T-helper 17 cell (primary cell): ENCODE data around the gene GRIN2A. TPM values are rescaled to one million over a fixed set of nuclear protein-coding genes. Genes with fewer than 3 reads are reported as not detected.

Experiments used
- ATAC-seq: fragments of 150-1000 bp; cut with Tn5 transposase; 2 replicates; pipeline ENCODE4 v1.10.0; 2021; ENCODE audit warnings: mild to moderate bottlenecking, moderate library complexity
- DNase-seq, 3 donors: peaks; one replicate each; pipeline versions ENCODE4 v3.0.0 to v3.0.0-alpha.2; 2020 to 2021
- H3K9me3 ChIP-seq: one replicate; pipeline ENCODE4 v1.7.0; 2013; ENCODE audit warnings: low read length, mild to moderate bottlenecking; ENCODE audit not compliant: control insufficient read depth, poor library complexity, severe bottlenecking
- H3K27ac Mint-ChIP-seq: one replicate; pipeline ENCODE4 v1.8.0; 2022; ENCODE audit warnings: mild to moderate bottlenecking, moderate library complexity, mixed read lengths
- H3K27me3 Mint-ChIP-seq: one replicate; pipeline ENCODE4 v1.8.0; 2022; ENCODE audit warnings: mixed read lengths
- H3K36me3 Mint-ChIP-seq: one replicate; pipeline ENCODE4 v1.8.0; 2022; ENCODE audit warnings: low read depth, mixed read lengths
- H3K4me1 Mint-ChIP-seq: one replicate; pipeline ENCODE4 v1.8.0; 2022; ENCODE audit warnings: mild to moderate bottlenecking, mixed read lengths
- H3K4me3 Mint-ChIP-seq: one replicate; pipeline ENCODE4 v1.8.0; 2022; ENCODE audit warnings: mild to moderate bottlenecking, moderate library complexity, mixed read lengths
- total RNA-seq, 4 donors: library from RNA in 2 of 4; stranded (reverse) in 2 of 4; gene quantifications; one replicate each; pipeline ENCODE4 v1.2.3 and lab custom pipeline; 2022 to 2026

The GRIN2A gene
- total RNA-seq, 2 donors from 2014 or later, result not detected

DNA sequence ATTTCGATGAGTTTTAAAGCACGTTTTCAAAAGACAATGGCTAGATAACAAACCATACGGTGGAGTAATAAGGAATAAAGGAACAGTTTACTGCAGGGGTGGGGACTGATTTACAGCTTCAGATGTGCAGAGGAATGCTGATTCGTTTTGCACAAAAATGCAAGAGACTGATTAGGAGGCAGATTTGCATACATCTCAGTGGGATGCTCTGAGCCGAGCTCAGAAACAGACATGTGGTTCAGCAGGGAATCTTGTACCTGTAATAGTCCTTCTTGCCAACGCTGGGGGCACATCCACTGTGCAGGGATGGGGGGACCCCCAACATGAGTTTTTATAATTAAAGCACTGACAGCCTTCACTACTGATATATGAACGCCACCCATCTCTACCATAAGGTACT is 308.0 kb downstream of the GRIN2A start:
- DNase-seq (no peak), ATAC-seq (no peak)
- no peak overlapping the region for H3K27ac Mint-ChIP-seq
- no peak overlapping the region for H3K4me3 Mint-ChIP-seq
- no peaks in the 10 kb centered on the region for H3K9me3 ChIP-seq
- no peaks in the 10 kb centered on the region for H3K4me1 Mint-ChIP-seq
- no peaks in the 10 kb centered on the region for H3K27me3 Mint-ChIP-seq
- H3K36me3 Mint-ChIP-seq, result no peaks in the 10 kb centered on the region

DNA sequence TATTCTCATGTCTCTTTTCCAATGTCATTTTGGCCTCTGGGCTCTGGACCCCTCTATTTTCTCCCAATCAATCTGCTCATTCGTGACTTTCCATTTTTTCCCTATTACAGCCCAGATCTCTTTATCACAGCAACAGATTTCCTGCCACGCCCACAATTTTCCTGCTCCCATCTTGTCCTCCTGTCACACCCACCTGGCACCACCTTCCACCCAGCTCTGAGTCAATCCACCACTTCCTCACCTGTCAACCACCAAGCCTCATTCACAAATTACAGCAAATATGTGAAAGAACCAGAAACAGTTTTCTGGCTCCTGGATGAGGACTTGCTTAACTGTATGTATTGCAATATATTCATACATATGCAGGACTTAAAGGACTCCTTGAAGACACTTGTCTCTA is 311.3 kb downstream of the GRIN2A start:
- H3K36me3 Mint-ChIP-seq, result no peaks in the 10 kb centered on the region
- H3K27ac Mint-ChIP-seq, result no peak overlapping the region
- H3K4me3 Mint-ChIP-seq, result no peak overlapping the region
- no peaks in the 10 kb centered on the region for H3K27me3 Mint-ChIP-seq
- H3K9me3 ChIP-seq, result no peaks in the 10 kb centered on the region
- no peaks in the 10 kb centered on the region for H3K4me1 Mint-ChIP-seq
- DNase-seq (no peak), ATAC-seq (no peak)

DNA sequence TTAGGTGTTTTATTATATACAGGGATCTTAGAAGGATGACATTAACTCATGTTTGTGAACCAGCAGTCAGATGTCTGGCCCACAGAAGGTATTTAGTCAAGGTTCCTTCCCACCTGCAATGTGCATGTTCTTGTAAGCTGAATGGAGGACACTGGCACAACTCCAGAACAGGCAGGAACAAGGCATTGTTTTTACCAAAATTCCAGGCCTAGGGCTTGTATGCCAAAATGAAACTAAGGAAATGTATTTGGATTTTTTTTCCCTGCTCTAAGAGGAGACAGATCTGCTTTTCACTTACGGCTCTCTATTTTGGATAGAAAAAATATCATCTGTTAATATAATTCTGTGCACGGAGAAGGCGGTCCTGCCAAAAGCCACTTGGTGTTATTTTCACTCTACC is 312.5 kb downstream of the GRIN2A start:
- DNase-seq (no peak), ATAC-seq (no peak)
- no peaks in the 10 kb centered on the region for H3K9me3 ChIP-seq
- no peak overlapping the region for H3K27ac Mint-ChIP-seq
- H3K27me3 Mint-ChIP-seq, result no peaks in the 10 kb centered on the region
- H3K4me1 Mint-ChIP-seq, result no peaks in the 10 kb centered on the region
- no peaks in the 10 kb centered on the region for H3K36me3 Mint-ChIP-seq
- no peak overlapping the region for H3K4me3 Mint-ChIP-seq

DNA sequence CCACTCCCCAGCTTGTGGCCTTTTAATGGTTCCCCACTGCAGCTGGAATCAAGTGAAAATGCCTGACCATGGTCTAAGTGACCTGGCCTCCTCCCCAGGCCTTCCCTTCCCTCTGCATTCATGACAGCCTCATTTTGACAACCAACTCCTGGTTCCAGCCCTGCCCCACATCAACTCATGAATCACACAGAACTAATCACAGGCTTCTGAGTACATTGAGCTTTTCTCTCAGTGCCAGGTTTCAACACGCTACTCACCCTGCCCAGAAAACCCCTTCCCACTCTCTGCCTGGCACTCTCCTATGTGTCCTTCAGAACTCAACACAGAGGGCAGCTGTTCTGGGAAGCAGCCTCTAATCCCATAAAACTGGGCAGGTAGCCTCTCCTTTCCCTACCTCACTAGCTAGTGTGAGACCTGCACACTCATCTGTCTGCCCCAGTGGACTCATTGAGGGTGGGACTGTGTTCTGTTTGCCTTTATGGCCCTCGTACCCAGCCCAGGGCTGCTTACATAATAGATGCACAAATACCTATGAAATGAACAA is 313.6 kb downstream of the GRIN2A start:
- no peaks in the 10 kb centered on the region for H3K4me1 Mint-ChIP-seq
- no peak overlapping the region for H3K4me3 Mint-ChIP-seq
- no peaks in the 10 kb centered on the region for H3K9me3 ChIP-seq
- no peaks in the 10 kb centered on the region for H3K36me3 Mint-ChIP-seq
- H3K27ac Mint-ChIP-seq, result no peak overlapping the region
- H3K27me3 Mint-ChIP-seq, result no peaks in the 10 kb centered on the region
- ATAC-seq (no peak), DNase-seq (no peak)

DNA sequence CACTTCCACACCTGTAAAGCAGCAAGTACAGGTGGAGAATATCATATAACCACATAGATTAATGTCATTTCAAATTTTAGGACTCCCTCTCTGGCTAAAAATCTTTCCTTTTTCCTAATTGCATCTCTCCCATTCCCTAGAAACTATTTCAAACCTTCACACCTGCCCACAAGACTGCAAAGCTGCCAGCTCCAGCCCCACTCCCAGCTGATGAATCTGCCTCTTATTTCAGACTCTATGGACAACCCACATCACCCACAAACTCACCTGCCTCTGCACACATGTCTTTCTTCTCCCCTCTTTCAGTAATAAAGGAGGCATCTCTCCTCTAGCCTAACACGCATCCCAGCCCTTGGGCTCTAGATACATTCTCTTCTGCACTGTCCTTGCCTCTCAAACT is 315.1 kb downstream of the GRIN2A start:
- H3K27me3 Mint-ChIP-seq, result no peaks in the 10 kb centered on the region
- no peaks in the 10 kb centered on the region for H3K4me1 Mint-ChIP-seq
- H3K27ac Mint-ChIP-seq, result no peak overlapping the region
- no peak for ATAC-seq
- H3K4me3 Mint-ChIP-seq, result no peak overlapping the region
- no peak for DNase-seq
- no peaks in the 10 kb centered on the region for H3K9me3 ChIP-seq
- no peaks in the 10 kb centered on the region for H3K36me3 Mint-ChIP-seq

DNA sequence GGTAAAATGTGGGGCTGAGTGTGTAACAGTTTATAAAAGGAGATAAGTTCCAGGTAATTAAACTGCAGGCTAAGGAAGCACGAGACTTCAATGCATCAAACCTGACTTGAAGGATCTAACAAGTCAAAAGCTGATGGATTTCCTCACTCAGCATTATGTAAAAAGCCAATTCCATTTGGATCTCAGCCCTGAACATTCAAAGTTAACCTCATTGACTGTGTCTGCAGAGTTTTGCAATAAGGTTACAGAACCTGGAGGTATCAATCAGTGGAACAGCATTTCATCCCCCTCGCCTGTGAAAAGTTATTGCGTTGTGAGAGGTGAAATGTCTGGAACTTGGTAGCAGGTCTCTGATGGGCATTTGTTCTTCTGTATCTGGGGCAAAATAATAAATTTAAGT is 317.8 kb downstream of the GRIN2A start:
- Mint-ChIP-seq H3K27ac (no peak overlapping the region), H3K4me1 (no peaks in the 10 kb centered on the region), H3K27me3 (no peaks in the 10 kb centered on the region), H3K4me3 (no peak overlapping the region), H3K36me3 (no peaks in the 10 kb centered on the region)
- H3K9me3 ChIP-seq, result no peaks in the 10 kb centered on the region
- no peak for ATAC-seq
- no peak for DNase-seq

DNA sequence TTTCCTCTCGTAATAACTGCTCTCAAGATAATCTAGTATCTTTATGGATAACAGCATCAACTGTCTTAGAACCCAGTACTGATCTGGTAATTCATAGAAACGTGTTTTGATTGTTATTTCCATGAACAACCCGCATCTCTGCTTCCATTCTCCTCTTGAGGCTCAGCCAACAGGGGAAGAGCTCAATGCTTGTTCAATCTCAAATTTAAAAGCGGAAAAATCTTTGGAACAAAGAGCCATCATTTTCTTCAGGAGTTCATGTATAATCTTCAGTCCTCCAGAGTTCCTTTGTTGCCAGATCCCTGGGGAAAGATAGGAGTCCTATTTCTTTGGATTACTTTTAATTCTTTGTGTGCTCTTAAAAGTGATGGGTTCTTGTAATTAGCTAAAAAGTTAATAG is 319.9 kb downstream of the GRIN2A start:
- no peak overlapping the region for H3K27ac Mint-ChIP-seq
- no peaks in the 10 kb centered on the region for H3K9me3 ChIP-seq

DNA sequence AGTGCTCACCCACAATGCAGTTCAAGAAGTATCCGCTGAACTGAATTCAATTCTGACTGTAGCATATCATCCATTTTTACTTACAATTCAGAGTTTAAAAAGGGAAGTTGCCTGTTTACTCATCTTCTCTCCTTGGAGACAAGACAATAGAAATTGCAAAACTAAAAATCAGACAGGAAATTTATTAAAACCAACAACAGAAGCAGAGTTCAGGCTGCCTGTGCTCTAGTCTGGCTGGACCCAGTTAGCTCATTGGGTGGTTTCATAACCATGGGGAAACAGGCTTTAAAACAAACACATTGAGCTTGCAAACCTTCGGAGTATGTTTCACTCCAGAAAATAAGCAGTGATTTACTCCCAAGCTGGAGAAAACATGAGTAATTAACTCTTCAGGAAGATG is 321.4 kb downstream of the GRIN2A start:
- H3K27ac Mint-ChIP-seq, result no peak overlapping the region
- peak overlapping the region; percentile 2 for H3K4me3 Mint-ChIP-seq
- DNase-seq (no peak), ATAC-seq (no peak)
- H3K9me3 ChIP-seq, result no peaks in the 10 kb centered on the region
- no peaks in the 10 kb centered on the region for H3K36me3 Mint-ChIP-seq
- no peaks in the 10 kb centered on the region for H3K4me1 Mint-ChIP-seq
- no peaks in the 10 kb centered on the region for H3K27me3 Mint-ChIP-seq

More for the DNA sequence above, 319.9 kb downstream of the GRIN2A start:
- no peaks in the 10 kb centered on the region for H3K36me3 Mint-ChIP-seq
- H3K4me3 Mint-ChIP-seq, result no peak overlapping the region
- no peaks in the 10 kb centered on the region for H3K27me3 Mint-ChIP-seq
- no peak for DNase-seq
- ATAC-seq, result no peak
- no peaks in the 10 kb centered on the region for H3K4me1 Mint-ChIP-seq

DNA sequence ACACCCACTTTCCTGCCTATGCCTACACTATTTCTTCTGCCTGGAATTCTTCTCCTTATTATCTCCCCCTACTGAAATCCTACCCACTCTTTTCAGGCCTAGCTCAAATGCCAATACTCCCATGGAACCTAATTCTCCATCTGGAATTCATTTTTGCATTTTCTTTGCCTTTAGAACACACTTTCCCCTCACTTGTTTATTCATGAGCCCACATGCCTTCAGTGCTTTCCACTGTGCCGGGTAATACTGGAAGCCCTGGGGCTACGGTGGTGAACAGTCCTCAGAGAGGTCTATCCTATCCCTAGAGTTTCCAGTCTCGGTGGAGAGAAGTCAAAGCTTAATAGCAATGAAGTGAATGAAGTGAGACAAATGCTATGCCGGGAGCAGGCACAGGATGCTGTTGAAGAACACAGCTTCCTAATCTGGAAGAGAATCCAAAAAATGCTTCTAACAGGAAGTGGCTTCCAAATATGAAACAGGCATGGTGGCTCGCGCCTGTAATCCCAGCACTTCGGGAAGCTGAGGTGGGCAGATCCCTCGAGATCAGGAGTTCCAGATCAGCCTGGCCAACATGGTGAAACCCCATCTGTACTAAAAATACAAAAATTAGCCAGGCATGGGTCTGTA is 322.4 kb downstream of the GRIN2A start:
- ATAC-seq, result no peak
- no peak overlapping the region for H3K4me3 Mint-ChIP-seq
- H3K27ac Mint-ChIP-seq, result no peak overlapping the region
- no peak for DNase-seq
- no peaks in the 10 kb centered on the region for H3K36me3 Mint-ChIP-seq
- H3K27me3 Mint-ChIP-seq, result no peaks in the 10 kb centered on the region
- H3K9me3 ChIP-seq, result peaks cover 2% of the 10 kb centered on the region
- no peaks in the 10 kb centered on the region for H3K4me1 Mint-ChIP-seq

DNA sequence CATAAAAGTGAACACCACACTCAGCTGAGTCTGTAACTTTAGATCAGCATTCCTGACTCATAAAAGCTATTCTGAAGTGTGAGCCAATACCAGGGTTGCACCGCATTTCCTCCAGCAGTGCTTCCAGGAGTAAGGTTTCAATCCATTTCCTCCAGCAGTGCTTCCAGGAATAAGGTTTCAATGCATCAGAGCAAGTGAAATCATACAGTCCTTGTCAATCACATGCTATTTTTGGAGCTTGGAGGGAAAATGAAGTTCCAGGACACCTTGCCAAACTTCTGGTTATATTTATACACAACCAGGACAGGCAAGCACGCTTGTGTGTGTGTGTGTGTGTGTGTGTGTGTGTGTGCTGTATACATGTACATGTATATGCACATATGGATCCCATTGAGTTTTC is 327.6 kb downstream of the GRIN2A start:
- Mint-ChIP-seq H3K27ac (no peak overlapping the region), H3K36me3 (no peaks in the 10 kb centered on the region), H3K27me3 (no peaks in the 10 kb centered on the region), H3K4me3 (no peak overlapping the region), H3K4me1 (no peaks in the 10 kb centered on the region)
- ATAC-seq (no peak), DNase-seq (no peak)
- H3K9me3 ChIP-seq, result peaks cover 2% of the 10 kb centered on the region

DNA sequence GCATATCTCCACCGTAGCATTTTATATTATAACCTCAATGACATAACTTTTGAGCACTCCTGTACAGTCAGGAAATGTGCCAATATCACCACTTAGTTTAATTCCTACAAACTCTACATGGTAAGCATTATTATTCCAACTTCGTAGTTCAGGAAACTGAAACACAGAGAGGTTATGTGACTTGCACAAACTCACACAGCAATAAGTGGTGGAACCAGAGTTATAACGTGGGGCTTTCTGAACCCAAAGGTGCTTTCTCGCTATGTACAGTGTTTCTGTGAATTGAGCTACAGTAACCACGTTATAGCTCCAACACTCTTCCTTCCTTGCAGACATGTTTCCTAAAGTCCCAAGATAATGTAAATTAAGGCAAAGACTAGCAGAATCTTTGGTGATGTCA is 330.2 kb downstream of the GRIN2A start:
- Mint-ChIP-seq H3K36me3 (no peaks in the 10 kb centered on the region), H3K4me3 (no peak overlapping the region), H3K4me1 (no peaks in the 10 kb centered on the region), H3K27ac (no peak overlapping the region), H3K27me3 (no peaks in the 10 kb centered on the region)
- no peak for DNase-seq
- H3K9me3 ChIP-seq, result peaks cover 2% of the 10 kb centered on the region
- ATAC-seq, result no peak

DNA sequence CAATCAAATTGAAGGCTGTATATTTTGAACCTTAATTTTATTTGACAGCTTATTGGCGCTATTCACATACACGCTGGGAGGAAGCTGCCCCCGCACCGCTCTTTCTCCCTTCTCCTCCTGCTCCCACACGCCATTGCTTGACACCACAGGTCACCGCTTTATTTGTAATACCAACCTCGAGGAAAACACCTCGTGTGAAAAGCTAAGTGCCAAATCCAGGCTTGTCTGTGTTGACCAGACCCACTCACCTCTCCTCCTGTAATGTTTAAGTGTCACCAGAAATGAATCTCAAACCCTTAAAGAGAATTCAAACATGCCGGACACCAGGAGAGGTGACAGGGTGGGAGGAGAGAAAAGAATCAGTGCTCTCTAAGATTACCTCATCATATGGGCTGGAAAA is 331.4 kb downstream of the GRIN2A start:
- Mint-ChIP-seq H3K4me1 (no peaks in the 10 kb centered on the region), H3K36me3 (no peaks in the 10 kb centered on the region), H3K27ac (no peak overlapping the region), H3K4me3 (no peak overlapping the region), H3K27me3 (no peaks in the 10 kb centered on the region)
- ATAC-seq (no peak), DNase-seq (no peak)
- peaks cover 2% of the 10 kb centered on the region for H3K9me3 ChIP-seq

DNA sequence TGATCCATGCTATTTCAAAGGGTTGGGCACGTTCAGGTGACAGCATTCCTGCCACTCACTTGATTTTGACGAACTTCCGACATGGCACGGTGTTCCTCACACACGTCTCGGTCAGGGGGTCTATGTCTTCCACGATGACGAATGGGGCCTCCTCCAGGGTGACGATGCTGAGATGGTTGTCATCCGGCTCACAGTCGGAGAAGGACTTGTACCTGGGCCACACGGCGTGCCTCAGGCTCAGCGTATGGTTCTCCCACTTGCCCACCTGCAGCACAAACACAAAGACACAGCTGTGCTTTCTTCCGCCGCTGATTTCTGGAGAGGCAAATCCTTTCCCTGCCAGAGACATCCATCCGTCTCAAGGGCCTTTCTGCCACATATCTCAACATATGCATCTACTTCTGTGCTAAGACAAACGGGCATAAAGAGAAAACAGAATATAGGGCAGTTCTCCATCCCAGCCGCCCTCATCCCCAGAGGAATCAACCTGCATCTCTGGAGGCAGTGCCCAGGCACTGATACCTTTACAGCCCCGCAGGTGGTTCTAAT is 332.5 kb downstream of the GRIN2A start:
- Mint-ChIP-seq H3K27ac (no peak overlapping the region), H3K4me3 (no peak overlapping the region), H3K4me1 (no peaks in the 10 kb centered on the region), H3K36me3 (no peaks in the 10 kb centered on the region), H3K27me3 (no peaks in the 10 kb centered on the region)
- no peak for ATAC-seq
- no peaks in the 10 kb centered on the region for H3K9me3 ChIP-seq
- DNase-seq, result no peak

DNA sequence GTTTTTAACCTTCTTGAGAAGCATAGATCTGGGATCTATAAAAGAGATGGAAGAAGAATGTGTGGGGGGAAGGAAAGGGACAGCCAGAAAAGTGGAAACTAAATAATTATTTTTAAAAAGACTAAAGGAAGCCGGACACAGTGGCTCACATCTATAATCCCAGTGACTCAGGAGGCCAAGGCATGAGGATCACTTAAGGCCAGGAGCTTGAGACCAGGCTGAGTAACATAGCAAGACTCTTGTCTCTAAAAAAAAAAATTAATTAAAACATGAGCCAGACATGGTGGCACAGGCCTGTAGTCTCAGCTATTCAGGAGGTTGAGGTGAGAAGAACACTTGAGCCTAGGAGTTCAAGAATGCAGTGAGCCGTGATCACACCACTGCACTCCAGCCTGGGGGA is 335.1 kb downstream of the GRIN2A start:
- H3K9me3 ChIP-seq, result no peaks in the 10 kb centered on the region
- Mint-ChIP-seq H3K27me3 (no peaks in the 10 kb centered on the region), H3K4me3 (no peak overlapping the region), H3K27ac (no peak overlapping the region), H3K36me3 (no peaks in the 10 kb centered on the region), H3K4me1 (no peaks in the 10 kb centered on the region)
- DNase-seq (no peak), ATAC-seq (no peak)
